ENCODE results near the gene PIGL. TPM values are rescaled to one million over a fixed set of nuclear protein-coding genes. Genes with fewer than 3 reads are reported as not detected.

The PIGL gene
- total and polyA plus RNA-seq, 2 donors (not counting 1 experiment from before 2014, with no cell fraction given): 86.7 to 88.2 TPM

GRCh38 chr17:16286947-16287562 is 70.0 kb downstream of the PIGL start:
- Histone ChIP-seq H3K4me1 (ENCODE audit: control insufficient read depth in 2 of 2, insufficient read depth in 2 of 2, low read length in 2 of 2) (peaks cover 59 to 67% of the 10 kb centered on the region in 2 donors), H3K79me2 (ENCODE audit: control insufficient read depth, insufficient read depth, low read length) (peaks cover 1% of the 10 kb centered on the region), H3K4me3 (ENCODE audit: control extremely low read depth in 1 of 5, extremely low read depth in 1 of 5, insufficient read depth in 1 of 5, low read depth in 2 of 5, low read length in 4 of 5) (peak overlapping the region in 4 of 5 experiments; percentile 23 to 61 (median 40)), H4K20me1 (ENCODE audit: control insufficient read depth, insufficient read depth, low read length, poor library complexity, severe bottlenecking) (no peaks in the 10 kb centered on the region), H3K4me2 (replicated peaks; ENCODE audit: low read depth, low read length, poor library complexity, severe bottlenecking) (peak overlapping the region; percentile 85), H2AFZ (ENCODE audit: insufficient read depth, low read depth, low read length, poor library complexity, severe bottlenecking) (peak overlapping the region; percentile 75), H3K36me3 (replicated peaks in 1 of 2; ENCODE audit: control extremely low read depth in 1 of 2, control insufficient read depth in 1 of 2, extremely low read depth in 1 of 2, insufficient read depth in 2 of 2, low read length in 1 of 2) (no peaks in the 10 kb centered on the region), H3K27me3 (replicated peaks in 1 of 4; ENCODE audit: control extremely low read depth in 1 of 4, control insufficient read depth in 3 of 4, insufficient read depth in 4 of 4, low read length in 3 of 4) (no peaks in the 10 kb centered on the region), H3K9ac (ENCODE audit: low read length) (peak overlapping the region; percentile 65), H3K9me3 (ENCODE audit: control extremely low read depth in 1 of 3, control insufficient read depth in 2 of 3, insufficient read depth in 1 of 3, low read length in 2 of 3) (no peaks in the 10 kb centered on the region), H3K27ac (ENCODE audit: low read length in 2 of 2) (peak overlapping the region; percentile 91 to 94)
- ATAC-seq (ENCODE audit: low read depth): peak; percentile 70
- Mint-ChIP-seq H3K4me3 (peak overlapping the region; percentile 86), H3K9me3 (ENCODE audit: insufficient read depth) (no peaks in the 10 kb centered on the region), H3K27ac (peak overlapping the region; percentile 98), H3K4me1 (peaks cover 56% of the 10 kb centered on the region), H3K27me3 (no peaks in the 10 kb centered on the region)
- CTCF ChIA-PET: interaction anchor here (0.6 to 3.0 kb wide), 15 partner anchors 9 to 146 kb away, joined by 3 to 22 read pairs (median 4); partner anchors contain the start of genes CENPV, NCOR1, PIGL and TRPV2
- POLR2A ChIA-PET: interaction anchor here (0.6 to 2.5 kb wide), 10 partner anchors 19 to 249 kb away, joined by 3 to 11 read pairs (median 3); partner anchors contain the start of genes CENPV, NCOR1, PIGL and UBB
- TF ChIP-seq CTCF (IDR thresholded peaks at IDR 0.05) (peak; percentile 54), EZH2 (IDR thresholded peaks at IDR 0.05; ENCODE audit: borderline replicate concordance, insufficient read depth, low read depth, low read length, poor library complexity, severe bottlenecking) (no peak)
- peak; percentile 87 for DNase-seq
- 3% methylated on average over 6 of the region's 10 CpGs for WGBS (ENCODE audit: insufficient coverage)
- intact Hi-C loops (cut with micrococcal nuclease): loop anchor here (1.0 to 2.0 kb wide), 5 partner anchors 19 to 282 kb away; partner anchors contain the start of genes CENPV, NCOR1 and ZNF287

Data from B cell (primary cell).